Measurements from ENCODE around the gene EXOSC3. TPM values are rescaled to one million over a fixed set of nuclear protein-coding genes. Genes with fewer than 3 reads are reported as not detected.
A peak's percentile ranks its signal among the peaks of the same experiment; 100 is the strongest.

Gene EXOSC3
- total and polyA plus RNA-seq, 2 of the 13 experiments (the other 11 are each of a cell fraction or from before 2014, with no cell fraction given): 17.5 to 68.7 TPM

DNA sequence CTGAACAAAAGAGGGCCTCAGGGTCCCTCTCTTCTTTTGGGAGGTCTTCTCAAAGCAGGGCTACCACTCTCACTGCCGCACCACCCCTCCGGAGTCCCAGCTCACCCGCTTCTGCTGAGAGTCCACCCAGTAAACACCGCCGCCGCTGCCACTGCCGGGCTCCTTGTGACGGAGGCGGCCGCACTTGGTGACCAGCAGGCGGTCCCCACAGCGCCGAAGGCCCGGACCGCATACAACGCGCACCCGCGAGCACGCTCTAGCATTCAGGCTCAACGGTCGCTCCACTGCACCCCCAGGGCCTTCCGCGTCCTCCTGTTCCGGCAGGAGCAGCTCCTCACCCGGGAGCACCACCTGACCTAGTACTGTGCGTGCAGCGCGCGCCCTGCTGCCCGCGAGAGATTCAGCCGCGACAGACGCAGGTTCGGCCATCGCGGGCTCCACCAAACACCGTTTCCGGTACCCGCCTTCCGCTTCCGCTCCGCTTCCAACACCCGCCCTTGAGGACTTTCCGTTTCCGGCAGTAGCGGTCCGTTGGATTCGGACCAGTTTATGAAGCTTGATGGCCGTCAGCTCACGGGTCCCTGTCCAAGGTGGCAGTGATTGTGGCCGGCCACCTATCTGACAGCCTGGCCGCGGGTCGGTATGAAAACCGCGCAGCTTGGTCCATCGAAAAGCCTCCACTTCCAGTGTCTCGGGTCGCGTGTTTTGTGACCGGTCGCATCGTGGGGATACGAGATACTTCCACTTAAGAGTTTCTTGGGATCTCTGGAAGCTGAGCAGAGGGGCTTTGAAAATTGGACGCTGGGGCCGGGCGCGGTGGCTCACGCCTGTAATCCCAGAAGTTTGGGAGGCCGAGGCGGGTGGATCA is at the start of gene EXOSC3 (continued):
- TF ChIP-seq, protein P1, sequence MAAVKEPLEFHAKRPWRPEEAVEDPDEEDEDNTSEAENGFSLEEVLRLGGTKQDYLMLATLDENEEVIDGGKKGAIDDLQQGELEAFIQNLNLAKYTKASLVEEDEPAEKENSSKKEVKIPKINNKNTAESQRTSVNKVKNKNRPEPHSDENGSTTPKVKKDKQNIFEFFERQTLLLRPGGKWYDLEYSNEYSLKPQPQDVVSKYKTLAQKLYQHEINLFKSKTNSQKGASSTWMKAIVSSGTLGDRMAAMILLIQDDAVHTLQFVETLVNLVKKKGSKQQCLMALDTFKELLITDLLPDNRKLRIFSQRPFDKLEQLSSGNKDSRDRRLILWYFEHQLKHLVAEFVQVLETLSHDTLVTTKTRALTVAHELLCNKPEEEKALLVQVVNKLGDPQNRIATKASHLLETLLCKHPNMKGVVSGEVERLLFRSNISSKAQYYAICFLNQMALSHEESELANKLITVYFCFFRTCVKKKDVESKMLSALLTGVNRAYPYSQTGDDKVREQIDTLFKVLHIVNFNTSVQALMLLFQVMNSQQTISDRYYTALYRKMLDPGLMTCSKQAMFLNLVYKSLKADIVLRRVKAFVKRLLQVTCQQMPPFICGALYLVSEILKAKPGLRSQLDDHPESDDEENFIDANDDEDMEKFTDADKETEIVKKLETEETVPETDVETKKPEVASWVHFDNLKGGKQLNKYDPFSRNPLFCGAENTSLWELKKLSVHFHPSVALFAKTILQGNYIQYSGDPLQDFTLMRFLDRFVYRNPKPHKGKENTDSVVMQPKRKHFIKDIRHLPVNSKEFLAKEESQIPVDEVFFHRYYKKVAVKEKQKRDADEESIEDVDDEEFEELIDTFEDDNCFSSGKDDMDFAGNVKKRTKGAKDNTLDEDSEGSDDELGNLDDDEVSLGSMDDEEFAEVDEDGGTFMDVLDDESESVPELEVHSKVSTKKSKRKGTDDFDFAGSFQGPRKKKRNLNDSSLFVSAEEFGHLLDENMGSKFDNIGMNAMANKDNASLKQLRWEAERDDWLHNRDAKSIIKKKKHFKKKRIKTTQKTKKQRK (IDR thresholded peaks at IDR 0.05; ENCODE audit: low read length): no peak
- TF ChIP-seq ZNF776 (CRISPR knock-in tag; IDR thresholded peaks at IDR 0.05) (0 out of 2 replicates have a peak, but pooled peaks have one; percentile 21), ZNF44 (CRISPR knock-in tag; IDR thresholded peaks at IDR 0.05) (0 out of 2 replicates have a peak, but pooled peaks have one; percentile 26), ZSCAN21 (CRISPR knock-in tag; IDR thresholded peaks at IDR 0.05; ENCODE audit: borderline replicate concordance) (peak; percentile 85; the same call in 1 of the 2 replicates), ATRX (CRISPR knock-in tag; IDR thresholded peaks at IDR 0.05; ENCODE audit: borderline replicate concordance) (no peak), ZNF333 (CRISPR knock-in tag; IDR thresholded peaks at IDR 0.05; ENCODE audit: borderline replicate concordance) (no peak; the same call in 1 of the 2 replicates), FOSL1 (CRISPR knock-in tag; IDR thresholded peaks at IDR 0.05; ENCODE audit: borderline replicate concordance) (no peak), NFYC (CRISPR knock-in tag; IDR thresholded peaks at IDR 0.05) (no peak; the same call in 1 of the 2 replicates), PAF1 (CRISPR knock-in tag; IDR thresholded peaks at IDR 0.05) (no peak), U2AF2 (IDR thresholded peaks at IDR 0.05; ENCODE audit: low read depth, low read length) (no peak), GATAD1 (CRISPR knock-in tag; IDR thresholded peaks at IDR 0.05) (peak; percentile 98), ZSCAN12 (CRISPR knock-in tag; IDR thresholded peaks at IDR 0.05) (no peak), RBAK (CRISPR knock-in tag; IDR thresholded peaks at IDR 0.05) (no peak), ZBTB21 (CRISPR knock-in tag; IDR thresholded peaks at IDR 0.05) (no peak), HDAC6 (IDR thresholded peaks at IDR 0.05; ENCODE audit: low read depth, low read length) (no peak)
- TF ChIP-seq, protein P2, sequence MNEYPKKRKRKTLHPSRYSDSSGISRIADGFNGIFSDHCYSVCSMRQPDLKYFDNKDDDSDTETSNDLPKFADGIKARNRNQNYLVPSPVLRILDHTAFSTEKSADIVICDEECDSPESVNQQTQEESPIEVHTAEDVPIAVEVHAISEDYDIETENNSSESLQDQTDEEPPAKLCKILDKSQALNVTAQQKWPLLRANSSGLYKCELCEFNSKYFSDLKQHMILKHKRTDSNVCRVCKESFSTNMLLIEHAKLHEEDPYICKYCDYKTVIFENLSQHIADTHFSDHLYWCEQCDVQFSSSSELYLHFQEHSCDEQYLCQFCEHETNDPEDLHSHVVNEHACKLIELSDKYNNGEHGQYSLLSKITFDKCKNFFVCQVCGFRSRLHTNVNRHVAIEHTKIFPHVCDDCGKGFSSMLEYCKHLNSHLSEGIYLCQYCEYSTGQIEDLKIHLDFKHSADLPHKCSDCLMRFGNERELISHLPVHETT (CRISPR knock-in tag; conservative IDR thresholded peaks at IDR 0.05): peak; percentile 31; the same call in 1 of the 2 replicates
- TF ChIP-seq, protein P3, sequence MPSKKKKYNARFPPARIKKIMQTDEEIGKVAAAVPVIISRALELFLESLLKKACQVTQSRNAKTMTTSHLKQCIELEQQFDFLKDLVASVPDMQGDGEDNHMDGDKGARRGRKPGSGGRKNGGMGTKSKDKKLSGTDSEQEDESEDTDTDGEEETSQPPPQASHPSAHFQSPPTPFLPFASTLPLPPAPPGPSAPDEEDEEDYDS (CRISPR knock-in tag; IDR thresholded peaks at IDR 0.05): peak; percentile 62; the same call in 1 of the 2 replicates
- TF ChIP-seq, protein P4, sequence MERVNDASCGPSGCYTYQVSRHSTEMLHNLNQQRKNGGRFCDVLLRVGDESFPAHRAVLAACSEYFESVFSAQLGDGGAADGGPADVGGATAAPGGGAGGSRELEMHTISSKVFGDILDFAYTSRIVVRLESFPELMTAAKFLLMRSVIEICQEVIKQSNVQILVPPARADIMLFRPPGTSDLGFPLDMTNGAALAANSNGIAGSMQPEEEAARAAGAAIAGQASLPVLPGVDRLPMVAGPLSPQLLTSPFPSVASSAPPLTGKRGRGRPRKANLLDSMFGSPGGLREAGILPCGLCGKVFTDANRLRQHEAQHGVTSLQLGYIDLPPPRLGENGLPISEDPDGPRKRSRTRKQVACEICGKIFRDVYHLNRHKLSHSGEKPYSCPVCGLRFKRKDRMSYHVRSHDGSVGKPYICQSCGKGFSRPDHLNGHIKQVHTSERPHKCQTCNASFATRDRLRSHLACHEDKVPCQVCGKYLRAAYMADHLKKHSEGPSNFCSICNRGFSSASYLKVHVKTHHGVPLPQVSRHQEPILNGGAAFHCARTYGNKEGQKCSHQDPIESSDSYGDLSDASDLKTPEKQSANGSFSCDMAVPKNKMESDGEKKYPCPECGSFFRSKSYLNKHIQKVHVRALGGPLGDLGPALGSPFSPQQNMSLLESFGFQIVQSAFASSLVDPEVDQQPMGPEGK (CRISPR knock-in tag; IDR thresholded peaks at IDR 0.05): no peak
- TF ChIP-seq, protein P5, sequence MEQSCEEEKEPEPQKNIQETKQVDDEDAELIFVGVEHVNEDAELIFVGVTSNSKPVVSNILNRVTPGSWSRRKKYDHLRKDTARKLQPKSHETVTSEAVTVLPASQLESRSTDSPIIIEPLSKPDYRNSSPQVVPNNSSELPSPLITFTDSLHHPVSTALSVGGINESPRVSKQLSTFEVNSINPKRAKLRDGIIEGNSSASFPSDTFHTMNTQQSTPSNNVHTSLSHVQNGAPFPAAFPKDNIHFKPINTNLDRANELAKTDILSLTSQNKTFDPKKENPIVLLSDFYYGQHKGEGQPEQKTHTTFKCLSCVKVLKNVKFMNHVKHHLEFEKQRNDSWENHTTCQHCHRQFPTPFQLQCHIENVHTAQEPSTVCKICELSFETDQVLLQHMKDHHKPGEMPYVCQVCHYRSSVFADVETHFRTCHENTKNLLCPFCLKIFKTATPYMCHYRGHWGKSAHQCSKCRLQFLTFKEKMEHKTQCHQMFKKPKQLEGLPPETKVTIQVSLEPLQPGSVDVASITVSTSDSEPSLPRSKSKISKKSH (CRISPR knock-in tag; IDR thresholded peaks at IDR 0.05; ENCODE audit: borderline replicate concordance): 0 out of 2 replicates have a peak, but pooled peaks have one; percentile 66
